Measurements from ENCODE around the gene DCST1. TPM values are rescaled to one million over a fixed set of nuclear protein-coding genes. Genes with fewer than 3 reads are reported as not detected.

The DCST1 gene
- polyA plus RNA-seq, 1 experiment = not detected

DNA sequence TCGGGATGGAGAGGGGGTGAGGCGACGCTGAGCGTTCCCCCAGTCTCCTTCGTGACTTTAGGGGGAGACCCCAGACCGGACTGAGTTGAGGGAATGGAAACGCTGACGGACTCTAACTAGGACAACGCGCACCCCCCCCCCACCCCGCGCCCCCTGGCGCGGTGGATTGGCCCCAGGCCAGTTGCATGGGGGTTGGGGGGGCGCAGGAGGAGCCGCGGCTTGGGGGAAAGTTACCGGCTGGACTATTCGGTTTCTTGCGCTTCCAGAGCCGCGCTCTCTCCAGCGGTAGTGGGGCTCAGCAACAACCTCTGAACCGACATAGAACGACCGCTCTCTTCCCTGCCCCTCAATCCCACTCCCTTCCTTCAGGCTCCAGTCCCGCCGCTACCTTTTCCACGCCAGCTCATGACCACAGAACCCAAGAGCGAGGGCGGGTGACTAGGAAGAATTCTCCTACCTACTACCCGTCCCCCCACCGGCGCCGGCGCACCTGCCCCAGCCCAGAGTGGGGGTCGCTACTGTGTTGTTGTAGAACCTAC, 30.3 kb upstream of the DCST1 start:
- ChIA-PET CTCF (interaction anchor here (0.7 kb wide), 1 partner anchor 14 kb away, joined by 3 read pairs; no protein-coding TSS in a partner anchor), POLR2A (interaction anchor here (1.3 to 1.5 kb wide), 2 partner anchors 14 to 30 kb away, joined by 4 to 11 read pairs; no protein-coding TSS in a partner anchor)
- TF ChIP-seq, protein P1, sequence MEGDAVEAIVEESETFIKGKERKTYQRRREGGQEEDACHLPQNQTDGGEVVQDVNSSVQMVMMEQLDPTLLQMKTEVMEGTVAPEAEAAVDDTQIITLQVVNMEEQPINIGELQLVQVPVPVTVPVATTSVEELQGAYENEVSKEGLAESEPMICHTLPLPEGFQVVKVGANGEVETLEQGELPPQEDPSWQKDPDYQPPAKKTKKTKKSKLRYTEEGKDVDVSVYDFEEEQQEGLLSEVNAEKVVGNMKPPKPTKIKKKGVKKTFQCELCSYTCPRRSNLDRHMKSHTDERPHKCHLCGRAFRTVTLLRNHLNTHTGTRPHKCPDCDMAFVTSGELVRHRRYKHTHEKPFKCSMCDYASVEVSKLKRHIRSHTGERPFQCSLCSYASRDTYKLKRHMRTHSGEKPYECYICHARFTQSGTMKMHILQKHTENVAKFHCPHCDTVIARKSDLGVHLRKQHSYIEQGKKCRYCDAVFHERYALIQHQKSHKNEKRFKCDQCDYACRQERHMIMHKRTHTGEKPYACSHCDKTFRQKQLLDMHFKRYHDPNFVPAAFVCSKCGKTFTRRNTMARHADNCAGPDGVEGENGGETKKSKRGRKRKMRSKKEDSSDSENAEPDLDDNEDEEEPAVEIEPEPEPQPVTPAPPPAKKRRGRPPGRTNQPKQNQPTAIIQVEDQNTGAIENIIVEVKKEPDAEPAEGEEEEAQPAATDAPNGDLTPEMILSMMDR (IDR thresholded peaks at IDR 0.05; ENCODE audit: low read depth, low read length) = no peak
- Histone ChIP-seq H3K27me3 (ENCODE audit: control insufficient read depth, insufficient read depth, low read length) (no peaks in the 10 kb centered on the region), H3K4me3 (ENCODE audit: low read depth, low read length) (peak overlapping the region; percentile 94), H3K27ac (ENCODE audit: low read depth, low read length) (peak overlapping the region; percentile 70), H3K9me3 (ENCODE audit: control insufficient read depth, insufficient read depth, low read length) (no peaks in the 10 kb centered on the region; the same call in 1 of the 2 replicates)
- DNase-seq (ENCODE audit: low read depth, low spot score) = no peak

DNA sequence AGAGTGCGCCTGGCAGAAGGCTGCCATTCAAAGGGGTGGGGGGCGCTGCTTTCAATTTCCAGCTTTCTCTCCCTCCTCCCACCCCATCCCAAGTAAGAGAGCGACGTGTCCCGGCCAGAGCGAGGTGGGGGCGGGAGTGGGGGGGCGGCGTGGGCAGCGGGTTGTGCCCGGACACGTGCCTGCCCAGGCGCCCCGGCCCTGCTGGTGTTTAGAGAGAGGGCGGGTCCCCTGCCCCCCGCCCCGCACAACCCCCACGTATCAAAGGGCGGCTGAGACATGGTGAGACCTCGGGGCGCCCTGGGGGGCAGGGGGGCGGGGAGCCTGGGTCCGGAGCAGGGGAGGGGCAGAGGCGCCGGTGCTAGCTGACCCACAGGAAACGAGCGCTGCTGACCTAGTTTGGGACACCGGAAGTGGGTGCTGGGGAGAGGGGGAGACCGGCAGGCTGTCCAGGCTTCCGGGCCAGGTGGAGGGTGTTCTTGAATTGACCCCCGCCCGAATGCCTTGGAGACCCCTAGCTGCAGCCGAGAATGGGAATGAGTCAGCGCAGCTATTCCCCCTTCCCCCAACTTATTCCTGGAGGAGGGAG, 29.8 kb upstream of the DCST1 start:
- peak overlapping the region; percentile 70 for H3K27ac ChIP-seq (ENCODE audit: low read depth, low read length)
- H3K27me3 ChIP-seq (ENCODE audit: control insufficient read depth, insufficient read depth, low read length) = no peaks in the 10 kb centered on the region
- TF ChIP-seq, protein P1 (IDR thresholded peaks at IDR 0.05; ENCODE audit: low read depth, low read length) = no peak
- no peaks in the 10 kb centered on the region; the same call in 1 of the 2 replicates for H3K9me3 ChIP-seq (ENCODE audit: control insufficient read depth, insufficient read depth, low read length)
- peak overlapping the region; percentile 94 for H3K4me3 ChIP-seq (ENCODE audit: low read depth, low read length)
- DNase-seq (ENCODE audit: low read depth, low spot score) = no peak
- ChIA-PET CTCF (interaction anchor here (0.7 kb wide), 1 partner anchor 14 kb away, joined by 3 read pairs; no protein-coding TSS in a partner anchor), POLR2A (interaction anchor here (1.3 to 1.5 kb wide), 2 partner anchors 13 to 30 kb away, joined by 4 to 11 read pairs; no protein-coding TSS in a partner anchor)

DNA sequence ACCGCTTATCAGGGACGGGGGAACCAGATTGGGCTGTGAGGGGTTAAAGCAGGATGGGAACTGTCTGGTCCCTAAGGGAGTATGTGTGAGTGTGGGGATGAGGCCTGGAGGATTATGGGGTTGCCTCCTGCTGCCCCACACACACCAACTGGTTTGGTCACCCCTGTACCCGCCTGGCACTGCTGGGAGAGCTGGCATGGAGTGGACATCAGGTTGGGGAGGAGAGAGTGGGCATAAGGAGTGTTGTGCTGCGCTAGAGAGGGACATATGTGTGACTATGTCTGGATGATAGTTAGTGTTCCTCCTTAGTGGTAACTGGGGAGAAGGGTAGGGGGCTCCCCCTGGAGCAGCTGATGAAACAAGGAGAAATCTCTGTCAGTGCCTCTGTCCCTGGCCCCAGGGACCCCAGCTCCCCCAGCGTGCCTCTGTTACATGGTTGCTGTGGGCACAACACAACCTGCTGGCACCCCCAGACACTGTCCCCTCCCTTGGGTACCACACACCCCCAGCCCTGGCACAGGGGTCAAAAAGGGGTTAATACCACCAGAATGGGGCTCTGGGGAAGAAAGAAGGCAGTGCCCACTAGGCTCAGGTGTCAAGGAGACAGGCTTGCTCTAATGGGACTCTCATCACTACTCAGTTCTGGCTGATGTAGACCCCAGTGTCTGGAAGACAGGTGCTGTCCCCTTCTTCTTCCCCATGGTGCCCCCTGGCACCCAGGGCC, 29.1 kb upstream of the DCST1 start:
- H3K27me3 ChIP-seq (ENCODE audit: control insufficient read depth, insufficient read depth, low read length) = no peaks in the 10 kb centered on the region
- TF ChIP-seq, protein P1 (IDR thresholded peaks at IDR 0.05; ENCODE audit: low read depth, low read length) = no peak
- ChIA-PET CTCF (no interaction called here), POLR2A (interaction anchor here (0.7 to 1.5 kb wide), 3 partner anchors 13 to 31 kb away, joined by 3 to 11 read pairs (median 4); no protein-coding TSS in a partner anchor)
- H3K27ac ChIP-seq (ENCODE audit: low read depth, low read length) = peak overlapping the region; percentile 61
- H3K4me3 ChIP-seq (ENCODE audit: low read depth, low read length) = peak overlapping the region; percentile 94
- H3K9me3 ChIP-seq (ENCODE audit: control insufficient read depth, insufficient read depth, low read length) = no peaks in the 10 kb centered on the region; the same call in 1 of the 2 replicates
- DNase-seq (ENCODE audit: low read depth, low spot score) = no peak

DNA sequence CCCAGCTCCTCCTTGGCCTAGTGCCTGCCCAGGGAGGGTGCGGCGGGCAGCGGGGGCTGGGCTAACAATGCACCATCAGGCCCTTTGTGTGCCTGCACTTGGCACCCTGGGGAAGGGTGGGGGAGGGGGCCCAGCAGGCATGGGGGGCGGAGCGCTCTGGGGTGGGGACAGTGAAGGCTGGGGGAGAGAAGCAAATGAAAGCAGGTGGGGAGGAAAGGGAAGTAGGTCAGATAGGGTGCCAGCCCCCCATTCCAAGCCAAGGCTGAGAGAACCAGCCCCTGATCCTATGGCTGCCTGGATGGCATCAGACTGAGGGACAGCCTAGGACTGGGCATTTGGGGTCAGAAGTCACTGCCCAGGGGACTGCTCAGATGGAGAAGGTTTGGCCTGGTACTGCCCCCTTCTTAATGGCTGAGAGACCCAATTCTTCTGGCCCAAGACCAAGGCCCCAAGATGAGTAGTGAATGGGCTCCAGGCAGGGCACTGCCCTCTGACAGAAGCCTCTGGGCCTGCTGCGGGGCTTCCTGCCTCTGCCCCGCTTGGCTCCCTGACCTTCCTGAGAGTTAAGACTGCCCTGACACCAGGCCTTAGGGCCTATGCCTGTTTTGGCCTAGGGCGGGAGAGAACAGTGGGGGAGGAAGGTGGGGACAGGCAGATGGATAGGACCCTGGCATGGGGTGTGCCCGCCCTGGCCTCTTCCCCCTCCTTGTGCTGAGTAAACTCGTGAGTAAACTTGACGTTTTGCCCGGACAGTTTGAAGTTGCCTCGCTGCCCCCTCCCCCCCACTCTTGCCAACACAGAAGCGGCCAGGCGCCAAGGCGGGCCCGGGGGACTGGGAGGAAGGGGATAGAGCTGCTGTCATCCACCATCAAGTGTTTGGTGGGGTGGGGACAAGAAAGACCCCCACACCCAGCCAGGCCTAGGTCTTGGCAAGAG, 28.3 kb upstream of the DCST1 start:
- Histone ChIP-seq H3K4me3 (ENCODE audit: low read depth, low read length) (peak overlapping the region; percentile 94; the same call in 1 of the 2 replicates), H3K27ac (ENCODE audit: low read depth, low read length) (no peak overlapping the region), H3K9me3 (ENCODE audit: control insufficient read depth, insufficient read depth, low read length) (no peaks in the 10 kb centered on the region; the same call in 1 of the 2 replicates), H3K27me3 (ENCODE audit: control insufficient read depth, insufficient read depth, low read length) (no peaks in the 10 kb centered on the region)
- CTCF ChIA-PET = interaction anchor here (4.5 kb wide), 1 partner anchor 12 kb away, joined by 38 read pairs; no protein-coding TSS in a partner anchor
- POLR2A ChIA-PET = interaction anchor here (0.7 kb wide), 1 partner anchor 18 kb away, joined by 3 read pairs; no protein-coding TSS in a partner anchor
- TF ChIP-seq, protein P1 (IDR thresholded peaks at IDR 0.05; ENCODE audit: low read depth, low read length) = no peak
- DNase-seq (ENCODE audit: low read depth, low spot score) = no peak
